Measurements from ENCODE around the gene MSX1.

Gene MSX1

GRCh38 chr4:4857001-4857808 is 2.3 kb upstream of the MSX1 start:
- H3K4me1 ChIP-seq (ENCODE audit: low read depth, poor library complexity, severe bottlenecking), result no peaks in the 10 kb centered on the region
- peaks cover 15% of the 10 kb centered on the region for H3K27me3 ChIP-seq (ENCODE audit: insufficient read depth, low read depth)
- no peaks in the 10 kb centered on the region for H3K36me3 ChIP-seq (ENCODE audit: insufficient read depth)
- H3K79me2 ChIP-seq (ENCODE audit: insufficient read depth, low read depth), result no peaks in the 10 kb centered on the region
- no peak overlapping the region for H3K4me2 ChIP-seq
- no peak for TF ChIP-seq CTCF (conservative IDR thresholded peaks at IDR 0.05; ENCODE audit: low read depth, low read length)
- no peak overlapping the region for H3K9ac ChIP-seq
- H3K27ac ChIP-seq, result no peak overlapping the region
- H4K20me1 ChIP-seq (ENCODE audit: insufficient read depth), result no peaks in the 10 kb centered on the region
- H3K4me3 ChIP-seq (IDR thresholded peaks at IDR 0.05; ENCODE audit: insufficient read depth, low read depth, low read length), result no peak overlapping the region
- H2AFZ ChIP-seq (ENCODE audit: low read depth), result no peak overlapping the region

DNA sequence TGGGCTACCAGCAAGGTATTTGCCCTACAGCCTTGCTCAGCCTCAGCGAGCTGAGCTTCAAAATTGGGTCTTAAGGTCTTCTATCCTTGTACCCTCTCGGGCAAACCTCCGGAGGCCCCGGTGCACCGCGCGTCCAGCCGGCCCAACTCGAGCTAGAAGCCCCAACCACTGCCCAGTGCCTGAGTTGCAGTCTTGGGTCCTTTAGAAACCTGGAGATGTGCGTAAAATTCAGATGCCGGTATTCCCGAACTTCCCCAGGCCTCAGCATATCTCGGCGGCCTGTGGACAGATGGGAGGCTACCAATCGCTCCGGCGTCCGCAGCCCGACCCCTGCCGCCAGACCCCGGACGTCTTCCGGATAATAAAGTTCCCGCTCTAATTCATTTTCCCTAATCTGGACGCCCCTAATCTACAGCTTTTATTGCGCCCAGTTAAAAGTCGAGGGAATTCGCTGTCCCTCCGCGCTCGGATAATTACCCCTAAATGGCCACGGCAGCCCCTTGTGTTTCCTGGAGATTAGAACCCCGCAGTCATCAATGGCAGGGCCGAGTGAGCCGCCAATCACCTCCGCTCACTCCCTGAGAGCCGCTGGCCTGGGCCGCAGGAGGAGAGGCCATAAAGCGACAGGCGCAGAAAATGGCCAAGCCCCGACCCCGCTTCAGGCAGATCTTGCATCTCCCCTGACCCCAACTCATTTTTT is 1.5 kb upstream of the MSX1 start:
- Histone ChIP-seq H3K4me3 (IDR thresholded peaks at IDR 0.05; ENCODE audit: insufficient read depth, low read depth, low read length) (no peak overlapping the region), H3K4me2 (no peak overlapping the region), H3K27ac (no peak overlapping the region), H3K79me2 (ENCODE audit: insufficient read depth, low read depth) (no peaks in the 10 kb centered on the region), H3K27me3 (ENCODE audit: insufficient read depth, low read depth) (peaks cover 15% of the 10 kb centered on the region), H3K36me3 (ENCODE audit: insufficient read depth) (no peaks in the 10 kb centered on the region), H3K4me1 (ENCODE audit: low read depth, poor library complexity, severe bottlenecking) (no peaks in the 10 kb centered on the region), H2AFZ (ENCODE audit: low read depth) (no peak overlapping the region), H3K9ac (no peak overlapping the region), H4K20me1 (ENCODE audit: insufficient read depth) (no peaks in the 10 kb centered on the region)
- no peak for TF ChIP-seq CTCF (conservative IDR thresholded peaks at IDR 0.05; ENCODE audit: low read depth, low read length)

- no peaks in the 10 kb centered on the region for H3K79me2 ChIP-seq (ENCODE audit: insufficient read depth, low read depth)
- H3K36me3 ChIP-seq (ENCODE audit: insufficient read depth), result no peaks in the 10 kb centered on the region
- no peak overlapping the region for H3K4me3 ChIP-seq (IDR thresholded peaks at IDR 0.05; ENCODE audit: insufficient read depth, low read depth, low read length)
- peak overlapping the region; percentile 49 for H2AFZ ChIP-seq (ENCODE audit: low read depth)
- no peak overlapping the region for H3K27ac ChIP-seq
- peak overlapping the region; percentile 25; the same call in 1 of the 2 replicates for H3K4me2 ChIP-seq
- H4K20me1 ChIP-seq (ENCODE audit: insufficient read depth), result no peaks in the 10 kb centered on the region
- peaks cover 15% of the 10 kb centered on the region for H3K27me3 ChIP-seq (ENCODE audit: insufficient read depth, low read depth)
- no peak overlapping the region for H3K9ac ChIP-seq
- TF ChIP-seq CTCF (conservative IDR thresholded peaks at IDR 0.05; ENCODE audit: low read depth, low read length), result no peak
- no peaks in the 10 kb centered on the region for H3K4me1 ChIP-seq (ENCODE audit: low read depth, poor library complexity, severe bottlenecking)
These were observed 739 bp upstream of the MSX1 start for GRCh38 chr4:4858527-4859324.

DNA sequence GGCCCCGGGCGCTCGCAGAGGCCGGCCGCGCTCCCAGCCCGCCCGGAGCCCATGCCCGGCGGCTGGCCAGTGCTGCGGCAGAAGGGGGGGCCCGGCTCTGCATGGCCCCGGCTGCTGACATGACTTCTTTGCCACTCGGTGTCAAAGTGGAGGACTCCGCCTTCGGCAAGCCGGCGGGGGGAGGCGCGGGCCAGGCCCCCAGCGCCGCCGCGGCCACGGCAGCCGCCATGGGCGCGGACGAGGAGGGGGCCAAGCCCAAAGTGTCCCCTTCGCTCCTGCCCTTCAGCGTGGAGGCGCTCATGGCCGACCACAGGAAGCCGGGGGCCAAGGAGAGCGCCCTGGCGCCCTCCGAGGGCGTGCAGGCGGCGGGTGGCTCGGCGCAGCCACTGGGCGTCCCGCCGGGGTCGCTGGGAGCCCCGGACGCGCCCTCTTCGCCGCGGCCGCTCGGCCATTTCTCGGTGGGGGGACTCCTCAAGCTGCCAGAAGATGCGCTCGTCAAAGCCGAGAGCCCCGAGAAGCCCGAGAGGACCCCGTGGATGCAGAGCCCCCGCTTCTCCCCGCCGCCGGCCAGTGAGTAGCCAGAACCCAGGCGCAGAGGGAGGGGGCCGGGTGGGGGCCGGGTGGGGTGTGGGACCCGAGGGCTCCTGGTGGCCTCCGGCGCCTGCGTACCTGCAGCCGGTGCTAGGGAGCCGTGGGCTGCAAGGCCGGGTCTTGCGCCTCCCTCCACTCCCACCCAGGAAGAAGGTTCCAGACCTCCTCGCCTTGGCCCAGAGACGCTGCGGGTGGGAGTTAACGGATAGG is 534 bp downstream of the MSX1 start:
- H3K4me3 ChIP-seq (IDR thresholded peaks at IDR 0.05; ENCODE audit: insufficient read depth, low read depth, low read length), result no peak overlapping the region
- no peaks in the 10 kb centered on the region for H3K79me2 ChIP-seq (ENCODE audit: insufficient read depth, low read depth)
- H3K27ac ChIP-seq, result no peak overlapping the region
- no peak for TF ChIP-seq CTCF (conservative IDR thresholded peaks at IDR 0.05; ENCODE audit: low read depth, low read length)
- no peaks in the 10 kb centered on the region for H4K20me1 ChIP-seq (ENCODE audit: insufficient read depth)
- peak overlapping the region; percentile 41; the same call in 1 of the 2 replicates for H3K9ac ChIP-seq
- no peaks in the 10 kb centered on the region for H3K36me3 ChIP-seq (ENCODE audit: insufficient read depth)
- H3K27me3 ChIP-seq (ENCODE audit: insufficient read depth, low read depth), result peaks cover 15% of the 10 kb centered on the region
- H3K4me2 ChIP-seq, result peak overlapping the region; percentile 51; the same call in 1 of the 2 replicates
- H3K4me1 ChIP-seq (ENCODE audit: low read depth, poor library complexity, severe bottlenecking), result no peaks in the 10 kb centered on the region
- H2AFZ ChIP-seq (ENCODE audit: low read depth), result peak overlapping the region; percentile 49
